ENCODE data around the gene RGMB. TPM values are rescaled to one million over a fixed set of nuclear protein-coding genes. Genes with fewer than 3 reads are reported as not detected.

RGMB gene
- polyA plus RNA-seq, 1 donor from 2014 or later, result 58.4 TPM

GRCh38 chr5:98825582-98826375 lies 52.3 kb downstream of the RGMB start:
- no peaks in the 10 kb centered on the region for H3K27me3 ChIP-seq (ENCODE audit: insufficient read depth, low read depth, low read length)
- no peak overlapping the region for H3K27ac ChIP-seq (ENCODE audit: low read length)
- no peaks in the 10 kb centered on the region for H3K9me3 ChIP-seq (ENCODE audit: low read length)
- H3K4me3 ChIP-seq (ENCODE audit: low read length), result no peak overlapping the region
- H3K79me2 ChIP-seq (replicated peaks; ENCODE audit: insufficient read depth, low read length), result no peaks in the 10 kb centered on the region
- H3K36me3 ChIP-seq (ENCODE audit: insufficient read depth, low read length), result no peaks in the 10 kb centered on the region
- H3K9ac ChIP-seq (ENCODE audit: low read length), result no peak overlapping the region
- TF ChIP-seq RAD21 (conservative IDR thresholded peaks at IDR 0.05), result no peak
- TF ChIP-seq POLR2AphosphoS5 (IDR thresholded peaks at IDR 0.05), result no peak
- TF ChIP-seq SMC3 (conservative IDR thresholded peaks at IDR 0.05; ENCODE audit: poor library complexity), result no peak
- no peaks in the 10 kb centered on the region for H3K9me2 ChIP-seq (ENCODE audit: insufficient read depth, low read length)
- H3F3A ChIP-seq (ENCODE audit: insufficient read depth, low read length, poor library complexity, severe bottlenecking), result no peaks in the 10 kb centered on the region
- no peak overlapping the region for H3K4me2 ChIP-seq (ENCODE audit: low read length)
- no peak overlapping the region for H2AFZ ChIP-seq (ENCODE audit: low read depth, low read length)
- H4K20me1 ChIP-seq (ENCODE audit: insufficient read depth), result no peaks in the 10 kb centered on the region

DNA sequence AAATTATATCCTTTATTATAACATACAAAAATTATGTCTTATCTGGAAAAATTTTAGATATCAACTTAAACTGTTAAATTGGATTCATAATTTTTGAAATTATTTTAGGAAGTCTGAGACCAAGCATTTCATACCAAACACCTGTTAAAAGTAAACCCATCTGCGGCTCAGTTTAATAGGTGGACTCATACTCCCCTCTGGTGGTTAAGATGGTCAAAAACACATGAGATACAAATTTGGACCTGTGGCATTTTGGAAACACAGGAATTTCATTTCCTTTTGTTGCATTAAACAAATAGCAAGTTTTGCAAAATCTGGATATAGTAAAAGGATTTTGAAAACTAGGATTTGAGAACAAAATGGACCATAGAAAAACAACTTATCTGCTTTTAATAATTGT lies 53.7 kb downstream of the RGMB start:
- no peaks in the 10 kb centered on the region for H3K9me3 ChIP-seq (ENCODE audit: low read length)
- H3K9ac ChIP-seq (ENCODE audit: low read length), result no peak overlapping the region
- H3K79me2 ChIP-seq (replicated peaks; ENCODE audit: insufficient read depth, low read length), result no peaks in the 10 kb centered on the region
- H3K9me2 ChIP-seq (ENCODE audit: insufficient read depth, low read length), result no peaks in the 10 kb centered on the region
- no peaks in the 10 kb centered on the region for H3K27me3 ChIP-seq (ENCODE audit: insufficient read depth, low read depth, low read length)
- H2AFZ ChIP-seq (ENCODE audit: low read depth, low read length), result no peak overlapping the region
- no peaks in the 10 kb centered on the region for H3K36me3 ChIP-seq (ENCODE audit: insufficient read depth, low read length)
- H3K4me3 ChIP-seq (ENCODE audit: low read length), result no peak overlapping the region
- no peaks in the 10 kb centered on the region for H3F3A ChIP-seq (ENCODE audit: insufficient read depth, low read length, poor library complexity, severe bottlenecking)
- H4K20me1 ChIP-seq (ENCODE audit: insufficient read depth), result no peaks in the 10 kb centered on the region
- H3K27ac ChIP-seq (ENCODE audit: low read length), result no peak overlapping the region
- no peak overlapping the region for H3K4me2 ChIP-seq (ENCODE audit: low read length)
- TF ChIP-seq RAD21 (conservative IDR thresholded peaks at IDR 0.05), result peak; percentile 76
- no peak for TF ChIP-seq POLR2AphosphoS5 (IDR thresholded peaks at IDR 0.05)
- peak; percentile 69 for TF ChIP-seq SMC3 (conservative IDR thresholded peaks at IDR 0.05; ENCODE audit: poor library complexity)
- TF ChIP-seq CTCF (IDR thresholded peaks at IDR 0.05; ENCODE audit: poor library complexity, severe bottlenecking), result peak; percentile 65

- H3K4me2 ChIP-seq (ENCODE audit: low read length), result no peak overlapping the region
- H3F3A ChIP-seq (ENCODE audit: insufficient read depth, low read length, poor library complexity, severe bottlenecking), result no peaks in the 10 kb centered on the region
- no peaks in the 10 kb centered on the region for H3K27me3 ChIP-seq (ENCODE audit: insufficient read depth, low read depth, low read length)
- no peaks in the 10 kb centered on the region for H3K9me3 ChIP-seq (ENCODE audit: low read length)
- H3K79me2 ChIP-seq (replicated peaks; ENCODE audit: insufficient read depth, low read length), result no peaks in the 10 kb centered on the region
- no peak for TF ChIP-seq SMC3 (conservative IDR thresholded peaks at IDR 0.05; ENCODE audit: poor library complexity)
- TF ChIP-seq MXI1 (conservative IDR thresholded peaks at IDR 0.05; ENCODE audit: poor library complexity, severe bottlenecking), result no peak
- TF ChIP-seq, protein P1, sequence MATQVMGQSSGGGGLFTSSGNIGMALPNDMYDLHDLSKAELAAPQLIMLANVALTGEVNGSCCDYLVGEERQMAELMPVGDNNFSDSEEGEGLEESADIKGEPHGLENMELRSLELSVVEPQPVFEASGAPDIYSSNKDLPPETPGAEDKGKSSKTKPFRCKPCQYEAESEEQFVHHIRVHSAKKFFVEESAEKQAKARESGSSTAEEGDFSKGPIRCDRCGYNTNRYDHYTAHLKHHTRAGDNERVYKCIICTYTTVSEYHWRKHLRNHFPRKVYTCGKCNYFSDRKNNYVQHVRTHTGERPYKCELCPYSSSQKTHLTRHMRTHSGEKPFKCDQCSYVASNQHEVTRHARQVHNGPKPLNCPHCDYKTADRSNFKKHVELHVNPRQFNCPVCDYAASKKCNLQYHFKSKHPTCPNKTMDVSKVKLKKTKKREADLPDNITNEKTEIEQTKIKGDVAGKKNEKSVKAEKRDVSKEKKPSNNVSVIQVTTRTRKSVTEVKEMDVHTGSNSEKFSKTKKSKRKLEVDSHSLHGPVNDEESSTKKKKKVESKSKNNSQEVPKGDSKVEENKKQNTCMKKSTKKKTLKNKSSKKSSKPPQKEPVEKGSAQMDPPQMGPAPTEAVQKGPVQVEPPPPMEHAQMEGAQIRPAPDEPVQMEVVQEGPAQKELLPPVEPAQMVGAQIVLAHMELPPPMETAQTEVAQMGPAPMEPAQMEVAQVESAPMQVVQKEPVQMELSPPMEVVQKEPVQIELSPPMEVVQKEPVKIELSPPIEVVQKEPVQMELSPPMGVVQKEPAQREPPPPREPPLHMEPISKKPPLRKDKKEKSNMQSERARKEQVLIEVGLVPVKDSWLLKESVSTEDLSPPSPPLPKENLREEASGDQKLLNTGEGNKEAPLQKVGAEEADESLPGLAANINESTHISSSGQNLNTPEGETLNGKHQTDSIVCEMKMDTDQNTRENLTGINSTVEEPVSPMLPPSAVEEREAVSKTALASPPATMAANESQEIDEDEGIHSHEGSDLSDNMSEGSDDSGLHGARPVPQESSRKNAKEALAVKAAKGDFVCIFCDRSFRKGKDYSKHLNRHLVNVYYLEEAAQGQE (IDR thresholded peaks at IDR 0.05; ENCODE audit: borderline replicate concordance), result no peak
- no peak for TF ChIP-seq EP300 (conservative IDR thresholded peaks at IDR 0.05; ENCODE audit: poor library complexity, severe bottlenecking)
- TF ChIP-seq POLR2AphosphoS5 (IDR thresholded peaks at IDR 0.05), result no peak
- TF ChIP-seq TAF1 (IDR thresholded peaks at IDR 0.05; ENCODE audit: low read depth), result no peak
- no peak for TF ChIP-seq RAD21 (conservative IDR thresholded peaks at IDR 0.05)
- TF ChIP-seq EZH2 (IDR thresholded peaks at IDR 0.05; ENCODE audit: borderline replicate concordance, insufficient read depth, low read length, poor library complexity, severe bottlenecking), result no peak
- no peak for TF ChIP-seq CTCF (IDR thresholded peaks at IDR 0.05; ENCODE audit: poor library complexity, severe bottlenecking)
- H3K4me3 ChIP-seq (ENCODE audit: low read length), result no peak overlapping the region
- H3K27ac ChIP-seq (ENCODE audit: low read length), result no peak overlapping the region
- H3K36me3 ChIP-seq (ENCODE audit: insufficient read depth, low read length), result no peaks in the 10 kb centered on the region
- no peaks in the 10 kb centered on the region for H4K20me1 ChIP-seq (ENCODE audit: insufficient read depth)
- H3K9ac ChIP-seq (ENCODE audit: low read length), result no peak overlapping the region
- H3K9me2 ChIP-seq (ENCODE audit: insufficient read depth, low read length), result no peaks in the 10 kb centered on the region
- H2AFZ ChIP-seq (ENCODE audit: low read depth, low read length), result no peak overlapping the region
These were observed 54.3 kb downstream of the RGMB start for GRCh38 chr5:98827588-98828284.
